GM23338 (cell line): Measurements from ENCODE around the gene ANKRD18A. TPM values are rescaled to one million over a fixed set of nuclear protein-coding genes. Genes with fewer than 3 reads are reported as not detected.

Experiments
- ATAC-seq: fragments of 200-7000 bp; cut with Tn5 transposase; 3 replicates; pipeline ENCODE4 v1.9.1; 2020
- DNase-seq: peaks from one replicate; pipeline ENCODE4 v3.0.0-alpha.2; 2015; ENCODE audit warnings: low spot score
- H2AFZ ChIP-seq: fragments of 200-600 bp; sonication (generic); 2 replicates; pipeline ENCODE4 v1.8.0; 2016; ENCODE audit warnings: antibody characterized with exemption, mild to moderate bottlenecking, moderate library complexity
- H3F3A ChIP-seq: fragments of 200-600 bp; sonication (generic); replicated peaks from 2 replicates; pipeline ENCODE4 v1.8.0; 2017; ENCODE audit warnings: antibody characterized with exemption, mixed run types, low read depth
- H3K27ac ChIP-seq: fragments of 200-600 bp; sonication (generic); 2 replicates; pipeline ENCODE4 v1.6.1; 2016; ENCODE audit warnings: low read depth
- H3K27me3 ChIP-seq: fragments of 200-600 bp; sonication (generic); 2 replicates; pipeline ENCODE4 v1.8.0; 2016; ENCODE audit warnings: mild to moderate bottlenecking, mixed run types, moderate library complexity; ENCODE audit not compliant: insufficient read depth
- H3K36me3 ChIP-seq: fragments of 200-600 bp; sonication (generic); 2 replicates; pipeline ENCODE4 v1.8.0; 2016; ENCODE audit warnings: mild to moderate bottlenecking; ENCODE audit not compliant: insufficient read depth
- H3K4me1 ChIP-seq: fragments of 200-600 bp; sonication (generic); 2 replicates; pipeline ENCODE4 v1.8.0; 2016; ENCODE audit warnings: mild to moderate bottlenecking, moderate library complexity; ENCODE audit not compliant: insufficient read depth
- H3K4me2 ChIP-seq: fragments of 200-600 bp; sonication (generic); 2 replicates; pipeline ENCODE4 v1.7.1; 2017; ENCODE audit warnings: mixed run types
- H3K4me3 ChIP-seq: fragments of 200-600 bp; sonication (generic); 2 replicates; pipeline ENCODE4 v1.6.1; 2016; ENCODE audit warnings: mixed run types
- H3K79me2 ChIP-seq: fragments of 200-600 bp; sonication (generic); replicated peaks from 2 replicates; pipeline ENCODE4 v1.8.0; 2017; ENCODE audit warnings: mild to moderate bottlenecking; ENCODE audit not compliant: insufficient read depth
- H3K9me2 ChIP-seq: fragments of 200-600 bp; sonication (generic); 2 replicates; pipeline ENCODE4 v1.8.0; 2017; ENCODE audit not compliant: insufficient read depth
- H4K20me1 ChIP-seq: fragments of 200-600 bp; sonication (generic); replicated peaks from 2 replicates; pipeline ENCODE4 v1.8.0; 2017; ENCODE audit warnings: mild to moderate bottlenecking; ENCODE audit not compliant: insufficient read depth
- H3K27ac Mint-ChIP-seq: 2 replicates; pipeline ENCODE4 v1.8.0; 2020; ENCODE audit warnings: inconsistent platforms, mild to moderate bottlenecking, moderate library complexity, mixed read lengths
- H3K27me3 Mint-ChIP-seq: 3 replicates; pipeline ENCODE4 v1.8.0; 2022; ENCODE audit warnings: low read depth, mild to moderate bottlenecking, moderate library complexity, mixed read lengths, inconsistent platforms; ENCODE audit not compliant: insufficient read depth, poor library complexity
- H3K36me3 Mint-ChIP-seq: 3 replicates; pipeline ENCODE4 v1.8.0; 2021; ENCODE audit warnings: low read depth, mild to moderate bottlenecking, inconsistent platforms, moderate library complexity, mixed read lengths
- H3K4me1 Mint-ChIP-seq: 3 replicates; pipeline ENCODE4 v1.8.0; 2020; ENCODE audit warnings: mild to moderate bottlenecking, inconsistent platforms, mixed read lengths
- H3K4me3 Mint-ChIP-seq: 3 replicates; pipeline ENCODE4 v1.8.0; 2021; ENCODE audit warnings: moderate library complexity, mild to moderate bottlenecking, inconsistent platforms, mixed read lengths
- H3K9me3 Mint-ChIP-seq: 3 replicates; pipeline ENCODE4 v1.8.0; 2020; ENCODE audit warnings: moderate library complexity, mild to moderate bottlenecking, inconsistent platforms, mixed read lengths
- CREB1 ChIP-seq: fragments of 250-450 bp; sonication (Bioruptor Pico); IDR thresholded peaks from 2 replicates; pipeline ENCODE4 v1.5.0; 2020; ENCODE audit warnings: low read depth, mild to moderate bottlenecking, moderate library complexity
- EZH2 ChIP-seq: fragments of 200-600 bp; sonication (generic); IDR thresholded peaks from one replicate; pipeline ENCODE4 v1.8.0; 2017; ENCODE audit warnings: antibody characterized with exemption, mild to moderate bottlenecking, low read depth; ENCODE audit not compliant: unreplicated experiment
- EZH2phosphoT487 ChIP-seq: fragments of 200-600 bp; sonication (generic); IDR thresholded peaks from one replicate; pipeline ENCODE4 v1.8.1; 2018; ENCODE audit warnings: antibody characterized with exemption; ENCODE audit not compliant: unreplicated experiment
- JUNB ChIP-seq: IDR thresholded peaks from one replicate; pipeline ENCODE4 v1.6.1; 2016; ENCODE audit warnings: antibody characterized with exemption; ENCODE audit not compliant: unreplicated experiment
- NANOG ChIP-seq: IDR thresholded peaks from 2 replicates; pipeline ENCODE4 v1.6.1; 2016; ENCODE audit warnings: antibody characterized with exemption, borderline replicate concordance
- POLR2AphosphoS5 ChIP-seq: IDR thresholded peaks from 2 replicates; pipeline ENCODE4 v1.6.1; 2016; ENCODE audit warnings: antibody characterized with exemption, low read depth
- ZNF331 ChIP-seq: fragments of 250-450 bp; sonication (Bioruptor Pico); IDR thresholded peaks from 2 replicates; pipeline ENCODE4 v1.5.0; 2020; ENCODE audit warnings: low read depth, mild to moderate bottlenecking, moderate library complexity
- polyA plus RNA-seq: library from polyadenylated mRNA; unstranded; fragments of >200 nt; fragmentation: Nextera tagmentation; extraction: Ambion mirVana; gene quantifications from 2 replicates; pipeline ENCODE4 v1.2.1, GENCODE V29; 2016
- total RNA-seq: library from RNA; depleted of rRNA; stranded (reverse); fragments of >200 nt; shearing (Covaris generic); gene quantifications from 2 replicates; pipeline ENCODE4 v1.2.3, GENCODE V29; 2014
- TF ChIP-seq, protein P1 (sequence below), 2 experiments: fragments of 200-600 bp in 1 of 2; sonication (generic) in 1 of 2; conservative IDR thresholded peaks; 2 replicates each; pipeline versions ENCODE4 v1.5.1 to v1.6.1; 2016 to 2017; ENCODE audit warnings: antibody characterized with exemption in 2 of 2, low read depth in 2 of 2, mild to moderate bottlenecking in 2 of 2, moderate library complexity in 1 of 2
- TF ChIP-seq, protein P2 (sequence below): fragments of 250-450 bp; sonication (Bioruptor Pico); IDR thresholded peaks from 2 replicates; pipeline ENCODE4 v1.5.0; 2020; ENCODE audit warnings: mild to moderate bottlenecking, moderate library complexity
- TF ChIP-seq, protein P3 (sequence below): IDR thresholded peaks from 2 replicates; pipeline ENCODE4 v1.6.1; 2016; ENCODE audit warnings: antibody characterized with exemption

Gene ANKRD18A
- total and polyA plus RNA-seq, 2 experiments from 2014 or later = 2.7 to 6.9 TPM

DNA sequence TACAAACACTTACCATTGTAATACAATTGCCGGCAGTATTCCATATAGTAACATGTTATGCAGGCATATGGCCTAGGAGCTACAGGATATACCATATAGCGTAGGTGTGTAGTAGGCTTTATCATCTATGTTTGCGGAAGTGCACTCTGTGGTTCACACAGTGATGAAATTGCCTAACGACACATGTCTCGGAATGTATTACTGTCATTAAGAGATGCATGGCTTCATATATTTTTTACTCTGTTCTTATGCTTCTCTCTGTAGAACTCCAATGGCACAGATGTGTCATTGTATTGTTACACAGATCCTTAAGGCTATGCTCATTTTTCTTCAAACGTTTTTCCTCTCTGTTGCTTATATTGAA is 19.2 kb upstream of the ANKRD18A start:
- Mint-ChIP-seq H3K4me1 (peaks cover 19% of the 10 kb centered on the region), H3K4me3 (no peak overlapping the region)
- TF ChIP-seq EZH2 (no peak), JUNB (no peak), CREB1 (CRISPR knock-in tag) (no peak), POLR2AphosphoS5 (no peak)
- TF ChIP-seq, protein P1, sequence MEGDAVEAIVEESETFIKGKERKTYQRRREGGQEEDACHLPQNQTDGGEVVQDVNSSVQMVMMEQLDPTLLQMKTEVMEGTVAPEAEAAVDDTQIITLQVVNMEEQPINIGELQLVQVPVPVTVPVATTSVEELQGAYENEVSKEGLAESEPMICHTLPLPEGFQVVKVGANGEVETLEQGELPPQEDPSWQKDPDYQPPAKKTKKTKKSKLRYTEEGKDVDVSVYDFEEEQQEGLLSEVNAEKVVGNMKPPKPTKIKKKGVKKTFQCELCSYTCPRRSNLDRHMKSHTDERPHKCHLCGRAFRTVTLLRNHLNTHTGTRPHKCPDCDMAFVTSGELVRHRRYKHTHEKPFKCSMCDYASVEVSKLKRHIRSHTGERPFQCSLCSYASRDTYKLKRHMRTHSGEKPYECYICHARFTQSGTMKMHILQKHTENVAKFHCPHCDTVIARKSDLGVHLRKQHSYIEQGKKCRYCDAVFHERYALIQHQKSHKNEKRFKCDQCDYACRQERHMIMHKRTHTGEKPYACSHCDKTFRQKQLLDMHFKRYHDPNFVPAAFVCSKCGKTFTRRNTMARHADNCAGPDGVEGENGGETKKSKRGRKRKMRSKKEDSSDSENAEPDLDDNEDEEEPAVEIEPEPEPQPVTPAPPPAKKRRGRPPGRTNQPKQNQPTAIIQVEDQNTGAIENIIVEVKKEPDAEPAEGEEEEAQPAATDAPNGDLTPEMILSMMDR (conservative IDR thresholded peaks at IDR 0.05; ENCODE audit: low read depth in 2 of 2) = no peak

DNA sequence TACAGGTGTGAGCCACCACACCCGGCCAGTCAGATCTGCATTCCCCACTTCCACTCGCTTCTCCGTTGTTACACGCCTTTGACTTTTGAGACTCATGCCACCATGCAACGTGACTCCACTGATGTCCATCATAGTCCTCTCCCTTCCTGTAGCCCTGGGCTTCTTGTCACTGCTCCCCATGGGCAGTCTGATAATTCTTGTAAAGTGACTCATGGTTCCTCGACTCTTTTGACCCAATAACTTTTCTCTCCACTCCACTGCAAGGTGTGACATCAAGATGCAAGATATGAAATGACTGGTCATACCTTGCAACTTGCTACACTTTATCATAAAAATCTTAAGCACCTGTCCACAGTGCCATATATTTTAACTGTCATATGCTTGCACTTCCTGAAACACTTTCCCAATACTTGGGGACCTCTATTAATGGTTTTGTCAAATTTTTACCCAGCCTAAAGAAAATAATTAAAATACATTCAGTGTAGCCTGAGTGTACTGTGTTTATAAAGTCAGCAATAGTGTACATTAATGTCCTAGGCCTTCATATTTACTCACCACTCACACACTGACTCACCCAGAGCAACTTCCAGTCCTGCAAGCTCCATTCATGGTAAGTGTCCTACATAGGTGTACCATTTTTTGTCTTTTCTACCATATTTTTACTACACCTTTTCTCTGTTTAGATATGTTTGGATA is 18.6 kb upstream of the ANKRD18A start:
- Histone ChIP-seq H3K79me2 (no peaks in the 10 kb centered on the region), H4K20me1 (no peaks in the 10 kb centered on the region), H3K36me3 (no peaks in the 10 kb centered on the region), H2AFZ (no peak overlapping the region), H3F3A (no peaks in the 10 kb centered on the region), H3K27me3 (no peaks in the 10 kb centered on the region), H3K4me3 (no peak overlapping the region), H3K4me1 (peaks cover 9% of the 10 kb centered on the region; the same call in 1 of the 2 replicates), H3K27ac (no peak overlapping the region), H3K4me2 (no peak overlapping the region), H3K9me2 (peaks cover 7% of the 10 kb centered on the region; the same call in 1 of the 2 replicates)
- Mint-ChIP-seq H3K4me3 (no peak overlapping the region), H3K4me1 (peaks cover 19% of the 10 kb centered on the region), H3K36me3 (peaks cover 3% of the 10 kb centered on the region; the same call in 1 of the 3 replicates), H3K9me3 (no peaks in the 10 kb centered on the region), H3K27ac (no peak overlapping the region), H3K27me3 (no peaks in the 10 kb centered on the region)
- ATAC-seq (no peak), DNase-seq (no peak)
- TF ChIP-seq NANOG = no peak
- TF ChIP-seq, protein P2, sequence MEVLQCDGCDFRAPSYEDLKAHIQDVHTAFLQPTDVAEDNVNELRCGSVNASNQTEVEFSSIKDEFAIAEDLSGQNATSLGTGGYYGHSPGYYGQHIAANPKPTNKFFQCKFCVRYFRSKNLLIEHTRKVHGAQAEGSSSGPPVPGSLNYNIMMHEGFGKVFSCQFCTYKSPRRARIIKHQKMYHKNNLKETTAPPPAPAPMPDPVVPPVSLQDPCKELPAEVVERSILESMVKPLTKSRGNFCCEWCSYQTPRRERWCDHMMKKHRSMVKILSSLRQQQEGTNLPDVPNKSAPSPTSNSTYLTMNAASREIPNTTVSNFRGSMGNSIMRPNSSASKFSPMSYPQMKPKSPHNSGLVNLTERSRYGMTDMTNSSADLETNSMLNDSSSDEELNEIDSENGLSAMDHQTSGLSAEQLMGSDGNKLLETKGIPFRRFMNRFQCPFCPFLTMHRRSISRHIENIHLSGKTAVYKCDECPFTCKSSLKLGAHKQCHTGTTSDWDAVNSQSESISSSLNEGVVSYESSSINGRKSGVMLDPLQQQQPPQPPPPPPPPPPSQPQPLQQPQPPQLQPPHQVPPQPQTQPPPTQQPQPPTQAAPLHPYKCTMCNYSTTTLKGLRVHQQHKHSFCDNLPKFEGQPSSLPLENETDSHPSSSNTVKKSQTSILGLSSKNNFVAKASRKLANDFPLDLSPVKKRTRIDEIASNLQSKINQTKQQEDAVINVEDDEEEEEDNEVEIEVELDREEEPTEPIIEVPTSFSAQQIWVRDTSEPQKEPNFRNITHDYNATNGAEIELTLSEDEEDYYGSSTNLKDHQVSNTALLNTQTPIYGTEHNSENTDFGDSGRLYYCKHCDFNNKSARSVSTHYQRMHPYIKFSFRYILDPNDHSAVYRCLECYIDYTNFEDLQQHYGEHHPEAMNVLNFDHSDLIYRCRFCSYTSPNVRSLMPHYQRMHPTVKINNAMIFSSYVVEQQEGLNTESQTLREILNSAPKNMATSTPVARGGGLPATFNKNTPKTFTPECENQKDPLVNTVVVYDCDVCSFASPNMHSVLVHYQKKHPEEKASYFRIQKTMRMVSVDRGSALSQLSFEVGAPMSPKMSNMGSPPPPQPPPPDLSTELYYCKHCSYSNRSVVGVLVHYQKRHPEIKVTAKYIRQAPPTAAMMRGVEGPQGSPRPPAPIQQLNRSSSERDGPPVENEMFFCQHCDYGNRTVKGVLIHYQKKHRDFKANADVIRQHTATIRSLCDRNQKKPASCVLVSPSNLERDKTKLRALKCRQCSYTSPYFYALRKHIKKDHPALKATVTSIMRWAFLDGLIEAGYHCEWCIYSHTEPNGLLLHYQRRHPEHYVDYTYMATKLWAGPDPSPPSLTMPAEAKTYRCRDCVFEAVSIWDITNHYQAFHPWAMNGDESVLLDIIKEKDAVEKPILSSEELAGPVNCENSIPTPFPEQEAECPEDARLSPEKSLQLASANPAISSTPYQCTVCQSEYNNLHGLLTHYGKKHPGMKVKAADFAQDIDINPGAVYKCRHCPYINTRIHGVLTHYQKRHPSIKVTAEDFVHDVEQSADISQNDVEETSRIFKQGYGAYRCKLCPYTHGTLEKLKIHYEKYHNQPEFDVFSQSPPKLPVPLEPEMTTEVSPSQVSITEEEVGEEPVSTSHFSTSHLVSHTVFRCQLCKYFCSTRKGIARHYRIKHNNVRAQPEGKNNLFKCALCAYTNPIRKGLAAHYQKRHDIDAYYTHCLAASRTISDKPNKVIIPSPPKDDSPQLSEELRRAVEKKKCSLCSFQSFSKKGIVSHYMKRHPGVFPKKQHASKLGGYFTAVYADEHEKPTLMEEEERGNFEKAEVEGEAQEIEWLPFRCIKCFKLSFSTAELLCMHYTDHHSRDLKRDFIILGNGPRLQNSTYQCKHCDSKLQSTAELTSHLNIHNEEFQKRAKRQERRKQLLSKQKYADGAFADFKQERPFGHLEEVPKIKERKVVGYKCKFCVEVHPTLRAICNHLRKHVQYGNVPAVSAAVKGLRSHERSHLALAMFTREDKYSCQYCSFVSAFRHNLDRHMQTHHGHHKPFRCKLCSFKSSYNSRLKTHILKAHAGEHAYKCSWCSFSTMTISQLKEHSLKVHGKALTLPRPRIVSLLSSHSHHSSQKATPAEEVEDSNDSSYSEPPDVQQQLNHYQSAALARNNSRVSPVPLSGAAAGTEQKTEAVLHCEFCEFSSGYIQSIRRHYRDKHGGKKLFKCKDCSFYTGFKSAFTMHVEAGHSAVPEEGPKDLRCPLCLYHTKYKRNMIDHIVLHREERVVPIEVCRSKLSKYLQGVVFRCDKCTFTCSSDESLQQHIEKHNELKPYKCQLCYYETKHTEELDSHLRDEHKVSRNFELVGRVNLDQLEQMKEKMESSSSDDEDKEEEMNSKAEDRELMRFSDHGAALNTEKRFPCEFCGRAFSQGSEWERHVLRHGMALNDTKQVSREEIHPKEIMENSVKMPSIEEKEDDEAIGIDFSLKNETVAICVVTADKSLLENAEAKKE (CRISPR knock-in tag) = no peak
- no peak for TF ChIP-seq JUNB
- TF ChIP-seq ZNF331 (CRISPR knock-in tag) = no peak
- TF ChIP-seq, protein P3, sequence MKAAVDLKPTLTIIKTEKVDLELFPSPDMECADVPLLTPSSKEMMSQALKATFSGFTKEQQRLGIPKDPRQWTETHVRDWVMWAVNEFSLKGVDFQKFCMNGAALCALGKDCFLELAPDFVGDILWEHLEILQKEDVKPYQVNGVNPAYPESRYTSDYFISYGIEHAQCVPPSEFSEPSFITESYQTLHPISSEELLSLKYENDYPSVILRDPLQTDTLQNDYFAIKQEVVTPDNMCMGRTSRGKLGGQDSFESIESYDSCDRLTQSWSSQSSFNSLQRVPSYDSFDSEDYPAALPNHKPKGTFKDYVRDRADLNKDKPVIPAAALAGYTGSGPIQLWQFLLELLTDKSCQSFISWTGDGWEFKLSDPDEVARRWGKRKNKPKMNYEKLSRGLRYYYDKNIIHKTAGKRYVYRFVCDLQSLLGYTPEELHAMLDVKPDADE = no peak
- no peak for TF ChIP-seq EZH2phosphoT487

More for the DNA sequence above, 19.2 kb upstream of the ANKRD18A start:
- H3K9me2 ChIP-seq = peaks cover 7% of the 10 kb centered on the region; the same call in 1 of the 2 replicates
- H3K4me2 ChIP-seq = no peak overlapping the region
- H3K4me1 ChIP-seq = peaks cover 9% of the 10 kb centered on the region; the same call in 1 of the 2 replicates
- H3K27me3 ChIP-seq = no peaks in the 10 kb centered on the region
- H3K79me2 ChIP-seq = no peaks in the 10 kb centered on the region
- H3F3A ChIP-seq = no peaks in the 10 kb centered on the region
- Mint-ChIP-seq H3K27ac (no peak overlapping the region), H3K9me3 (no peaks in the 10 kb centered on the region), H3K27me3 (no peaks in the 10 kb centered on the region), H3K36me3 (peaks cover 3% of the 10 kb centered on the region; the same call in 1 of the 3 replicates)
- DNase-seq (no peak), ATAC-seq (no peak)
- H4K20me1 ChIP-seq = no peaks in the 10 kb centered on the region
- no peak overlapping the region for H2AFZ ChIP-seq
- H3K36me3 ChIP-seq = no peaks in the 10 kb centered on the region
- no peak overlapping the region for H3K27ac ChIP-seq
- H3K4me3 ChIP-seq = no peak overlapping the region
